Measurements from ENCODE around the gene GABARAP. TPM values are rescaled to one million over a fixed set of nuclear protein-coding genes. Genes with fewer than 3 reads are reported as not detected.
A peak's percentile ranks its signal among the peaks of the same experiment; 100 is the strongest.

GABARAP gene
- total and polyA plus RNA-seq, 2 of the 13 experiments (the other 11 are each of a cell fraction or from before 2014, with no cell fraction given), result 161 to 310 TPM

- TF ChIP-seq ZBTB44 (CRISPR knock-in tag; IDR thresholded peaks at IDR 0.05), result no peak
- no peak for TF ChIP-seq ZNF20 (CRISPR knock-in tag; IDR thresholded peaks at IDR 0.05)
- TF ChIP-seq ZNF747 (CRISPR knock-in tag; IDR thresholded peaks at IDR 0.05; ENCODE audit: borderline replicate concordance), result peak; percentile 95; the same call in 1 of the 2 replicates
- TF ChIP-seq IRF9 (CRISPR knock-in tag; IDR thresholded peaks at IDR 0.05; ENCODE audit: borderline replicate concordance), result peak; percentile 87; the same call in 1 of the 2 replicates
- TF ChIP-seq, protein P1, sequence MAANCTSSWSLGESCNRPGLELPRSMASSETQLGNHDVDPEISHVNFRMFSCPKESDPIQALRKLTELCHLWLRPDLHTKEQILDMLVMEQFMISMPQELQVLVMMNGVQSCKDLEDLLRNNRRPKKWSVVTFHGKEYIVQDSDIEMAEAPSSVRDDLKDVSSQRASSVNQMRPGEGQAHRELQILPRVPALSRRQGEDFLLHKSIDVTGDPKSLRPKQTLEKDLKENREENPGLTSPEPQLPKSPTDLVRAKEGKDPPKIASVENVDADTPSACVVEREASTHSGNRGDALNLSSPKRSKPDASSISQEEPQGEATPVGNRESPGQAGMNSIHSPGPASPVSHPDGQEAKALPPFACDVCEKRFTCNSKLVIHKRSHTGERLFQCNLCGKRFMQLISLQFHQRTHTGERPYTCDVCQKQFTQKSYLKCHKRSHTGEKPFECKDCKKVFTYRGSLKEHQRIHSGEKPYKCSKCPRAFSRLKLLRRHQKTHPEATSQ (CRISPR knock-in tag; IDR thresholded peaks at IDR 0.05; ENCODE audit: borderline replicate concordance), result no peak; the same call in 1 of the 2 replicates
- peak; percentile 83 for TF ChIP-seq ZNF350 (CRISPR knock-in tag; IDR thresholded peaks at IDR 0.05; ENCODE audit: borderline replicate concordance, low read depth)
- peak; percentile 79; the same call in 1 of the 2 replicates for TF ChIP-seq ZNF674 (CRISPR knock-in tag; IDR thresholded peaks at IDR 0.05; ENCODE audit: low read depth)
- no peak for TF ChIP-seq ZNF737 (CRISPR knock-in tag; IDR thresholded peaks at IDR 0.05; ENCODE audit: borderline replicate concordance)
- peak; percentile 42; the same call in 1 of the 2 replicates for TF ChIP-seq TMF1 (CRISPR knock-in tag; IDR thresholded peaks at IDR 0.05; ENCODE audit: low read depth)
- TF ChIP-seq, protein P2, sequence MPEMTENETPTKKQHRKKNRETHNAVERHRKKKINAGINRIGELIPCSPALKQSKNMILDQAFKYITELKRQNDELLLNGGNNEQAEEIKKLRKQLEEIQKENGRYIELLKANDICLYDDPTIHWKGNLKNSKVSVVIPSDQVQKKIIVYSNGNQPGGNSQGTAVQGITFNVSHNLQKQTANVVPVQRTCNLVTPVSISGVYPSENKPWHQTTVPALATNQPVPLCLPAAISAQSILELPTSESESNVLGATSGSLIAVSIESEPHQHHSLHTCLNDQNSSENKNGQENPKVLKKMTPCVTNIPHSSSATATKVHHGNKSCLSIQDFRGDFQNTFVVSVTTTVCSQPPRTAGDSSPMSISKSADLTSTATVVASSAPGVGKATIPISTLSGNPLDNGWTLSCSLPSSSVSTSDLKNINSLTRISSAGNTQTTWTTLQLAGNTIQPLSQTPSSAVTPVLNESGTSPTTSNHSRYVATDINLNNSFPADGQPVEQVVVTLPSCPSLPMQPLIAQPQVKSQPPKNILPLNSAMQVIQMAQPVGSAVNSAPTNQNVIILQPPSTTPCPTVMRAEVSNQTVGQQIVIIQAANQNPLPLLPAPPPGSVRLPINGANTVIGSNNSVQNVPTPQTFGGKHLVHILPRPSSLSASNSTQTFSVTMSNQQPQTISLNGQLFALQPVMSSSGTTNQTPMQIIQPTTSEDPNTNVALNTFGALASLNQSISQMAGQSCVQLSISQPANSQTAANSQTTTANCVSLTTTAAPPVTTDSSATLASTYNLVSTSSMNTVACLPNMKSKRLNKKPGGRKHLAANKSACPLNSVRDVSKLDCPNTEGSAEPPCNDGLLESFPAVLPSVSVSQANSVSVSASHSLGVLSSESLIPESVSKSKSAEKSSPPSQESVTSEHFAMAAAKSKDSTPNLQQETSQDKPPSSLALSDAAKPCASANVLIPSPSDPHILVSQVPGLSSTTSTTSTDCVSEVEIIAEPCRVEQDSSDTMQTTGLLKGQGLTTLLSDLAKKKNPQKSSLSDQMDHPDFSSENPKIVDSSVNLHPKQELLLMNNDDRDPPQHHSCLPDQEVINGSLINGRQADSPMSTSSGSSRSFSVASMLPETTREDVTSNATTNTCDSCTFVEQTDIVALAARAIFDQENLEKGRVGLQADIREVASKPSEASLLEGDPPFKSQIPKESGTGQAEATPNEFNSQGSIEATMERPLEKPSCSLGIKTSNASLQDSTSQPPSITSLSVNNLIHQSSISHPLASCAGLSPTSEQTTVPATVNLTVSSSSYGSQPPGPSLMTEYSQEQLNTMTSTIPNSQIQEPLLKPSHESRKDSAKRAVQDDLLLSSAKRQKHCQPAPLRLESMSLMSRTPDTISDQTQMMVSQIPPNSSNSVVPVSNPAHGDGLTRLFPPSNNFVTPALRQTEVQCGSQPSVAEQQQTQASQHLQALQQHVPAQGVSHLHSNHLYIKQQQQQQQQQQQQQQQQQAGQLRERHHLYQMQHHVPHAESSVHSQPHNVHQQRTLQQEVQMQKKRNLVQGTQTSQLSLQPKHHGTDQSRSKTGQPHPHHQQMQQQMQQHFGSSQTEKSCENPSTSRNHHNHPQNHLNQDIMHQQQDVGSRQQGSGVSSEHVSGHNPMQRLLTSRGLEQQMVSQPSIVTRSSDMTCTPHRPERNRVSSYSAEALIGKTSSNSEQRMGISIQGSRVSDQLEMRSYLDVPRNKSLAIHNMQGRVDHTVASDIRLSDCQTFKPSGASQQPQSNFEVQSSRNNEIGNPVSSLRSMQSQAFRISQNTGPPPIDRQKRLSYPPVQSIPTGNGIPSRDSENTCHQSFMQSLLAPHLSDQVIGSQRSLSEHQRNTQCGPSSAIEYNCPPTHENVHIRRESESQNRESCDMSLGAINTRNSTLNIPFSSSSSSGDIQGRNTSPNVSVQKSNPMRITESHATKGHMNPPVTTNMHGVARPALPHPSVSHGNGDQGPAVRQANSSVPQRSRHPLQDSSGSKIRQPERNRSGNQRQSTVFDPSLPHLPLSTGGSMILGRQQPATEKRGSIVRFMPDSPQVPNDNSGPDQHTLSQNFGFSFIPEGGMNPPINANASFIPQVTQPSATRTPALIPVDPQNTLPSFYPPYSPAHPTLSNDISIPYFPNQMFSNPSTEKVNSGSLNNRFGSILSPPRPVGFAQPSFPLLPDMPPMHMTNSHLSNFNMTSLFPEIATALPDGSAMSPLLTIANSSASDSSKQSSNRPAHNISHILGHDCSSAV (CRISPR knock-in tag; IDR thresholded peaks at IDR 0.05; ENCODE audit: borderline replicate concordance), result no peak
- TF ChIP-seq GZF1 (CRISPR knock-in tag; IDR thresholded peaks at IDR 0.05), result no peak
- TF ChIP-seq PRPF4 (IDR thresholded peaks at IDR 0.05; ENCODE audit: low read depth, low read length, poor library complexity, severe bottlenecking), result no peak
- peak; percentile 61; the same call in 1 of the 2 replicates for TF ChIP-seq ZNF746 (CRISPR knock-in tag; IDR thresholded peaks at IDR 0.05)
- TF ChIP-seq AHR (CRISPR knock-in tag; IDR thresholded peaks at IDR 0.05), result peak; percentile 56; the same call in 1 of the 2 replicates
- no peak for TF ChIP-seq NFE2L1 (CRISPR knock-in tag; IDR thresholded peaks at IDR 0.05; ENCODE audit: borderline replicate concordance)
Measured at GRCh38 chr17:7234083-7234951, 7.9 kb downstream of the GABARAP start, which contains the start of gene DVL2 (continued).
